ENCODE measurements around the gene IQGAP1.
"Not testable (repeated sequence)": the region's sequence is repeated elsewhere in the genome, so short reads cannot be mapped to it uniquely, and the experiment has no call there.

Gene IQGAP1, protein sequence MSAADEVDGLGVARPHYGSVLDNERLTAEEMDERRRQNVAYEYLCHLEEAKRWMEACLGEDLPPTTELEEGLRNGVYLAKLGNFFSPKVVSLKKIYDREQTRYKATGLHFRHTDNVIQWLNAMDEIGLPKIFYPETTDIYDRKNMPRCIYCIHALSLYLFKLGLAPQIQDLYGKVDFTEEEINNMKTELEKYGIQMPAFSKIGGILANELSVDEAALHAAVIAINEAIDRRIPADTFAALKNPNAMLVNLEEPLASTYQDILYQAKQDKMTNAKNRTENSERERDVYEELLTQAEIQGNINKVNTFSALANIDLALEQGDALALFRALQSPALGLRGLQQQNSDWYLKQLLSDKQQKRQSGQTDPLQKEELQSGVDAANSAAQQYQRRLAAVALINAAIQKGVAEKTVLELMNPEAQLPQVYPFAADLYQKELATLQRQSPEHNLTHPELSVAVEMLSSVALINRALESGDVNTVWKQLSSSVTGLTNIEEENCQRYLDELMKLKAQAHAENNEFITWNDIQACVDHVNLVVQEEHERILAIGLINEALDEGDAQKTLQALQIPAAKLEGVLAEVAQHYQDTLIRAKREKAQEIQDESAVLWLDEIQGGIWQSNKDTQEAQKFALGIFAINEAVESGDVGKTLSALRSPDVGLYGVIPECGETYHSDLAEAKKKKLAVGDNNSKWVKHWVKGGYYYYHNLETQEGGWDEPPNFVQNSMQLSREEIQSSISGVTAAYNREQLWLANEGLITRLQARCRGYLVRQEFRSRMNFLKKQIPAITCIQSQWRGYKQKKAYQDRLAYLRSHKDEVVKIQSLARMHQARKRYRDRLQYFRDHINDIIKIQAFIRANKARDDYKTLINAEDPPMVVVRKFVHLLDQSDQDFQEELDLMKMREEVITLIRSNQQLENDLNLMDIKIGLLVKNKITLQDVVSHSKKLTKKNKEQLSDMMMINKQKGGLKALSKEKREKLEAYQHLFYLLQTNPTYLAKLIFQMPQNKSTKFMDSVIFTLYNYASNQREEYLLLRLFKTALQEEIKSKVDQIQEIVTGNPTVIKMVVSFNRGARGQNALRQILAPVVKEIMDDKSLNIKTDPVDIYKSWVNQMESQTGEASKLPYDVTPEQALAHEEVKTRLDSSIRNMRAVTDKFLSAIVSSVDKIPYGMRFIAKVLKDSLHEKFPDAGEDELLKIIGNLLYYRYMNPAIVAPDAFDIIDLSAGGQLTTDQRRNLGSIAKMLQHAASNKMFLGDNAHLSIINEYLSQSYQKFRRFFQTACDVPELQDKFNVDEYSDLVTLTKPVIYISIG (N-terminal part only)

DNA sequence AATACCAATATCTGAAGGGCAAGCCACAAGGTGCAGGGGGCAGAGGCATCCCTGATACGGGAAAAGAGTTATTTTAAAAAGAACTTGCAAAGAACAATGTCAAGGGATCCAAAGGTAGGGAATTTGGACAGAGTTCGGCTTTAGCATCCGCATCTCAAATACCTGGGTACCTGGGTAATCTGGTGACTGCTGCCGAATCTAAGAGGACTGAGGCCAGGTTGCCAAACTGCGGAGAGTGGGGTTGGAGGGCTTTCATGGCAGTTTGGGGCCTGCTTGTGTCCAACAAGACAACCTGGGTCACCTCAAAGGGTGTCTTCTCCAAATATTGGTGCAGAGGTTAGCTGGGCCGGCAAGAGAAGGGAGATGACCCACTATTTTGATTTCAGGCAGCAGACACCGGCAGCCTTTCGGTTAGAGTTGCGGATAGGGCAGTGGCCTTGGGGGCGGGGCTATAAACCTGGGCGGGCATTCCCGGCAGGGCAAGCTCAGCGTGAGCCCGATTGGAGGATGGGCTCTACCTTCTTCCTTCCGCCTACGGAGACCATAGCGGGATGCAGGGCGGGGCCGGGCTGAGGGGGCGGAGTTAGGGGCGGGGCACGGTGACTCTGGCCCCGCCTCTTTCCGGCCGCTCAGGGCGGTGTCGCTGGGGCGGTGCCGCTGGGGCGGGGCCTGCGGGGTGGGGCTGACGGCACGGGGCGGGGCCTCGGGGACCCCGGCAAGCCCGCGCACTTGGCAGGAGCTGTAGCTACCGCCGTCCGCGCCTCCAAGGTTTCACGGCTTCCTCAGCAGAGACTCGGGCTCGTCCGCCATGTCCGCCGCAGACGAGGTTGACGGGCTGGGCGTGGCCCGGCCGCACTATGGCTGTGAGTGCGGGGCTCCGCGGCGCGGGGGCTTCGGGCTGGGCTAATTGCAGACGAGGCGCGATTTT lies at the start of gene IQGAP1:
IQGAP1 (plus strand) TSS at position 709 of the 928 bp plus-strand sequence; CDS start at position 809, 100 bp downstream.
- DNase-seq, result peak; percentile 95

GRCh38 chr15:90338532-90338931 lies 49.5 kb upstream of the IQGAP1 start:
- no peak for DNase-seq

DNA sequence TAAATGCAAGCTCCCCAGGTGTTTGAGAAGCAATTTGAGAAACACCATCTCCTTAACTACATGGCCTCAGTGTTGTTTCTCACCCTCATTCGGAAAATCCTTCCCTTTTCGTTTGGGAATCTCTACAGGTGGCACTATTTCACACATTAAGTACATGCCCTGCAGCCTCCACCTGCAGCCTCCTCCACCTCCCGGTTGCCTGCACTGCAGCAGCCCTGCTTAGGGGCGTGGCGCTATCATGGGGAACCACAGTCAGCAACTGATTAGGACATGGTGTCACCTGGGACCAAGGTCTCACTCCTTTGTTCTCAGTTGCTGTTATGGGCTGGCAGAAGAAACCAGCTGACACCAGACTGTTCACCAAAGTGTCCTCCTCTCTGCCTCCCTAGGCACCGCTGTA lies 47.7 kb upstream of the IQGAP1 start:
- DNase-seq, result no peak

- DNase-seq, result no peak
Measured at GRCh38 chr15:90343302-90343790, 44.7 kb upstream of the IQGAP1 start.

GRCh38 chr15:90344662-90345061 lies 43.4 kb upstream of the IQGAP1 start:
- DNase-seq, result no peak

DNA sequence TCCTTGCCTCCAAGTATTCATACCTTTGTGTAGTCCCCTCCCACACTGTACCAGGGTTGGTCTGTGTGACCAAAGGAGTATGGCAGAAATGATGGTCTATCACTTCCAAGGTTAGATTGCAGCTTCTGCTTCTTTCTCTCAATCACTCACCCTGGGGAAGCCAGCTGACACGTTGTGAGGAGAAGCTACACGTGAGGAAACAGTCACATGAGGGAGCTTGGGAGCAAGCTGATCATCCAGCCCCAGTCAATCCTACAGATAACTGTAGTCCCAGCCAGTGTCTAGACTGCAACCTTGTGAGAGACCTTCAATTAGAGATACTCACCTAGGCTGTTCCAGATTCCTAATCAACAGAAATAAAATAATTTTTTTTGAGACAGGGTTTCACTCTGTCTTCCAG lies 42.2 kb upstream of the IQGAP1 start:
- DNase-seq, result no peak

GRCh38 chr15:90347431-90348065 lies 40.5 kb upstream of the IQGAP1 start:
- not testable (repeated sequence) for DNase-seq

- no peak for DNase-seq
Measured at GRCh38 chr15:90348456-90348855, 39.6 kb upstream of the IQGAP1 start.

- no peak for DNase-seq
Measured at GRCh38 chr15:90349072-90349471, 39.0 kb upstream of the IQGAP1 start.

DNA sequence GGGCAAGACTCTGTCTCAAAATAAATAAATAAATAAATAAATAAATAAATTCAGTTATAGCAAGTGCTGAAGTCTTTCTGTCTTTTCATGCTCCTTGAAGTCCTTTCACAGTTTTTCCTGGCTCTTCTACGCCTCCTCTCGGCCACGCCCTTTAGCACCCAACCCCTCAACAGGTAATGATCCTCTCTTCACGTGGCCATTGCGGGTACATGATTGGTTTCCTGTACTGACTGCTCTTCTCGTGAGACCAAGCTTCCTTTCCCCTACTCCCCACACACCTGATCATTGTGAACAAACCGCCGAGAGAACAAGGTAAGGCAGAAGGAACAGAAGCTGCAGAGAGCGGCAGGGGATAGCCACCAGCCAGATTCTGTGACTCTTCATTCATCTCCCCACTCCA lies 38.2 kb upstream of the IQGAP1 start:
- no peak for DNase-seq

DNA sequence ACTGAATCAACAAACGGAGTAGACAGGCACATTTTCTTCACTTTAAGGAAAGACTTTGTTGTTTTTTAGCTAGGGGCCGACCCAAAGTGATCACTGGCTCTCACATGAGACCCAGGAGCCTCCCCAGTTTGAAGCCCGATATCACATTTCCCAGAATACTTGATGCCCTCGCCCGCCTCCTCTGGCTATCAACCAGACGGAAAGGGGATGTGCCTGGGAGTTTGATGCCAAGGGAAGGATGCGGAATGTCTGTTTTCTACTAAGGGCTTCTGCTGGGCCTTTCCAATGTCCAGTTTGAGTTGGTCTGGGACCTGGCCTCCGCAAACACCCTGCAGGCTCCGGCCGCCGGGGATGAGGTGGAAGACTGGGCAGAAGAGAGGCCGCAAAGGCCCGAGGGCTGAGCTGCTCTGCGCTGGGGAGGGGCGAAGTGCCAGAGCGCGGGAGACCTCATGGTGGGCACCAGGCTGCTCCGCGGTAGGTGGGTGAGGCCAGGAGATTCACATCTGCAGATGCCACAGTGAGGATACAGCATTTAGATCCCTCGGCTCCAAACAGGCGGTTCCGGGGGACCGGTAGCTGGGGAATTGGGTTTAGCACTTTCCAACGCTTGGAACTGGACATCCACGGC lies 36.4 kb upstream of the IQGAP1 start:
- DNase-seq, result peak; percentile 30

- DNase-seq, result peak; percentile 92
Measured at GRCh38 chr15:90352107-90352893, 35.7 kb upstream of the IQGAP1 start, which contains the start of gene ZNF774. ZNF774 (plus strand) TSS chr15:90352284; CDS start chr15:90354661, 2,377 bp downstream.

DNA sequence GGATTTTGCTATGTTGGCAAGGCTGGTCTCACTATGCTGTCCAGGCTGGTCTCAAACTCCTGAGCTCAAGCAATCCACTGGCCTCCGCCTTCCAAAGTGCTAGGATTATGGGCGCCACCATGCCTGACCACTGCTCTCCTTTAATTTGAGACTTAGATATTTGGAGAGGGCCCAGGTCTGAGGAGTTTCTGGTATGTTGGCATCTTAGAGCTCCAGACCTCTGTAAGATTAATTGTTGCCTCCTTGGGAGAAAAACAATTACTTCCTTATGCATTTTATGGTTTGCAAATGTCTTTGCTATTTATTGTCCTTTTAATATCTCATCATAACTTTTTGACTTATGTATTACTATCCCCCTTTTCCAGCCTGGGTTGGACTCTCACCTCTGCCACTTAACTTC lies 33.1 kb upstream of the IQGAP1 start:
- DNase-seq, result no peak

DNA sequence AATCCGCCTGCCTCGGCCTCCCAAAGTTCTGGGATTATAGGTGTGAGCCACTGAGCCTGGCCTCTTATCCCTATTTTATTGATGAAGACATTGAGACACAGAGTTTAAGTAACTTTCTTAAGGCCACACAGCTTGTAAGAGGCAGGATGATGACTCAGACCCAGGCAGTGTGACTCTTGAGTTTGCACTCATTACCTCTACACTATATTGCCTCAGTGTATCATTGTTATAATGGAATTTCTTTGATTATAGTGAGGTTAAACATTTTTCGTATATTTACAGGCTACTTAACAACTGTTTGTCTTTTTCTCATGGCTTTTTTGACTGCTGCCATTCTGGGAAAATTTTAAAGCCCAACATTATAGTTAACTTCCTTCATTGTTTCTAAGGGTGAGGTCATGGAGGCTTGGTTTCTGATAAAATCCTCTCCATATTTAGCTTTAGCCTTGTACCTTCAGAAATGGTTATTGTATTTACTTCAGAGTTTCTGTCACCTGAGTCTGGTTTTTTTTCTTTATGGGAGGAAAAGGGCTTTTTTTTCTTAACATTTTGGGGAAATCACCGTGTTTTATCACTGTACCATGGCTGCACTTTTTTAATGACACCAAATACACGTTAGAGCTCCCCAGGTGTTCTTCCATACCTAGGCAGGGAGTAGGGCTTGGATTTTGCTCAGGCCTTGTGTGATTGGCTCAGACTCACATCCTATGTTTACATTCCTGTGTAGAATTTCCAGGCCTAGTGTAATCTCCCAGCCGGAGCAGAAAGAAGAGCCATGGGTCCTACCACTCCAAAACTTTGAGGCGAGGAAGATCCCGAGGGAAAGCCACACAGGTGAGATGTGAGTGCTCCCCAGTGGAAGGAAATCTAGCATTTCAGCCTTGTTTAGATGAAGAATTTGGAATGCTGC lies 29.7 kb upstream of the IQGAP1 start:
- no peak for DNase-seq

DNA sequence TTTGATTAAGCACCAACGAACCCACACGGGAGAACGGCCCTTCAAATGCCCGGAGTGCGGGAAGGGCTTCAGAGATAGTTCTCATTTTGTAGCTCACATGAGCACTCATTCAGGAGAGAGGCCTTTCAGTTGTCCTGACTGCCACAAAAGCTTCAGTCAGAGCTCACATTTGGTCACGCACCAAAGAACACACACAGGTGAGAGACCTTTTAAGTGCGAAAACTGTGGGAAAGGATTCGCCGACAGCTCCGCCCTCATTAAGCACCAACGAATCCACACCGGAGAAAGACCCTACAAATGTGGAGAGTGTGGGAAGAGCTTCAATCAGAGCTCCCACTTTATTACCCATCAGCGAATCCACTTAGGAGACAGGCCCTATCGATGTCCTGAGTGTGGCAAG lies 27.3 kb upstream of the IQGAP1 start:
- no peak for DNase-seq

GRCh38 chr15:90362936-90363212 lies 25.2 kb upstream of the IQGAP1 start:
- no peak for DNase-seq

DNA sequence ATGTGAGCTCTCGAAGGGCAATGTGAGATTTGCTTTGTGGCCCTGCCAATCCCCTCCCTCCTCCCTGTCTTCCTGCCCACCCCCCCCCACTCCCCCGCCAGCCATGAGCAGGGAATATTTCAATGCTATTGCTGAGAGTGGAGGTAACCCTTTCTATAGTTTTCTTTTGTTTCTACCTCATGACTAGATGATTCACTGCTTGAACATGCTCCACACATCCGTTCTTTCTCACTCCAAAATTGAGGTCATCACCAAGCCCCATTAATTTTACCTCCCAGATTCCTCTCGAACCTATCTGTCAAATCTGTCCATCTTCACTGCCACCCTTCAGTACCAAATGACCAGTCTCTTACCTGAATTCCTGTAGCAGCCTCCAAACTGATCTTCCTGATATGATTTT lies 23.8 kb upstream of the IQGAP1 start:
- no peak for DNase-seq

- DNase-seq, result no peak
Measured at GRCh38 chr15:90365414-90366055, 22.5 kb upstream of the IQGAP1 start.
